NOMO-1 (cell line): Measurements from ENCODE around the gene G3BP1.
"Not testable (repeated sequence)": the region's sequence is repeated elsewhere in the genome, so short reads cannot be mapped to it uniquely, and the experiment has no call there.

ENCODE experiments used
- DNase-seq, 2 experiments: peaks; one replicate each; lab custom pipeline; 2025; ENCODE audit not compliant: unreplicated experiment in 2 of 2; lab: John Stamatoyannopoulos, UW

The G3BP1 gene

DNA sequence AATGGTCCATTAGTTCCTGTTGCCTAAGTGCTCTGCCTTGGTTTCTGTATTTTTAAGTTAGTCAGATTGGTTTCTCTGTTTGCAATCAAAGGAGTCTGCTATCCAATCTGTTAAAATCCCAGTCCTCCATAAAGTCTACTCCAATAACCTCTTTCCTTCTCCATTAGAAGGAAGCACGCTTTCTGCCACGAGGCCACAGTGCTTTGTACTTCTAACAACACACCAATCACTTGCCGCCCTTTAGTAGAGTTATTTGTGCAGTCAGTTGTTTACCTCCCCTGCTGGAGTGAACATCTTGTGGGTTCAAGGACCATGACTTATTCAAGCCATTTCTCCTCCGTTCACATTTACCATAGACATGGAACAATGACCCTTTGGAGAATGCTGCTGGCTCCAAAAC, 83.9 kb downstream of the G3BP1 start:
- DNase-seq = no peak

DNA sequence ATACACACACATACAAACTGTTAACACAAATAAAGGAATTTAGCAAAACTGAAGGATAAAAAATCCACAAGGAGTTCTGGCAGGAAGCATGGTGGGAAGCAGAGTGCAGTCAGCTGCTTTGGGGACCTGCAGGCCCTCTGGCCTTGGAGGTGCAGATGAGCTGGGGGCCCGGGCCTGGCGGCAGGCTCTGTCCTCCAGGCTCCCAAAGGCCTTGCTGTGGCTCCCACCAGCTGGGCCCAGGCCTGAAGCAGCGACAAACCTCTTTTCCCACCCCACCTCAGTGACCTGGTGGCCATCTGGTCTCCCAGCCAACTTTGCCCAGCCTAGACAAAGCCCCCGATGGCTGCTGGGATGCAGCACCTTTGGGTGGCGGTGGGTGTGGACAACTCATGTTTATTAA, 85.1 kb downstream of the G3BP1 start:
- DNase-seq = no peak

DNA sequence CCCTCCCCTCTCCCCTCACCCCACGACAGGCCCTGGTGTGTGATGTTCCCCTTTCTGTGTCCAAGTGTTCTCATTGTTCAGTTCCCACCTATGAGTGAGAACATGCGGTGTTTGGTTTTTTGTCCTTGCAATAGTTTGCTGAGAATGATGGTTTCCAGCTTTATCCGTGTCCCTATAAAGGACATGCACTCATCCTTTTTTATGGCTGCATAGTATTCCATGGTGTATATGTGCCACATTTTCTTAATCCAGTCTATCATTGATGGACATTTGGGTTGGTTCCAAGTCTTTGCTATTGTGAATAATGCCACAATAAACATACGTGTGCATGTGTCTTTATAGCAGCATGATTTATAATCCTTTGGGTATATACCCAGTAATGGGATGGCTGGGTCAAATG, 89.1 kb downstream of the G3BP1 start:
- not testable (repeated sequence) for DNase-seq
